Activated CD8-positive, alpha-beta memory T cell treated with anti-CD3 and anti-CD28 coated beads, Interleukin-2, amount 50 U/mL, for 4 hours (primary cell): ENCODE data around the gene MEGF6.
"Not testable (repeated sequence)": the region's sequence is repeated elsewhere in the genome, so short reads cannot be mapped to it uniquely, and the experiment has no call there.

Experiments
- DNase-seq: peaks from one replicate; pipeline ENCODE4 v3.0.0-alpha.2; 2020

Gene MEGF6

GRCh38 chr1:3590951-3591865 lies 20.1 kb downstream of the MEGF6 start:
- no peak for DNase-seq

GRCh38 chr1:3590139-3590763 lies 21.1 kb downstream of the MEGF6 start:
- no peak for DNase-seq

GRCh38 chr1:3588395-3588794 lies 22.9 kb downstream of the MEGF6 start:
- no peak for DNase-seq

GRCh38 chr1:3586986-3587759 lies 24.1 kb downstream of the MEGF6 start:
- no peak for DNase-seq

GRCh38 chr1:3585940-3586568 lies 25.3 kb downstream of the MEGF6 start:
- no peak for DNase-seq

GRCh38 chr1:3585353-3585868 lies 25.9 kb downstream of the MEGF6 start:
- DNase-seq: not testable (repeated sequence)

GRCh38 chr1:3584915-3585314 lies 26.4 kb downstream of the MEGF6 start:
- peak; percentile 34 for DNase-seq

- not testable (repeated sequence) for DNase-seq
Measured at GRCh38 chr1:3583751-3584150, 27.6 kb downstream of the MEGF6 start.

GRCh38 chr1:3581296-3582036 lies 29.8 kb downstream of the MEGF6 start:
- DNase-seq: no peak

GRCh38 chr1:3580231-3580630 lies 31.1 kb downstream of the MEGF6 start:
- DNase-seq: no peak

GRCh38 chr1:3579626-3580025 lies 31.7 kb downstream of the MEGF6 start:
- DNase-seq: no peak

- DNase-seq: no peak
Measured at GRCh38 chr1:3578906-3579305, 32.4 kb downstream of the MEGF6 start.

- no peak for DNase-seq
Measured at GRCh38 chr1:3578433-3578805, 32.9 kb downstream of the MEGF6 start.

- no peak for DNase-seq
Measured at GRCh38 chr1:3577711-3578432, 33.4 kb downstream of the MEGF6 start.

GRCh38 chr1:3577300-3577699 lies 34.0 kb downstream of the MEGF6 start:
- DNase-seq: no peak

GRCh38 chr1:3575993-3576392 lies 35.3 kb downstream of the MEGF6 start:
- DNase-seq: no peak

GRCh38 chr1:3575515-3575914 lies 35.8 kb downstream of the MEGF6 start:
- not testable (repeated sequence) for DNase-seq

- no peak for DNase-seq
Measured at GRCh38 chr1:3573500-3573899, 37.8 kb downstream of the MEGF6 start.

GRCh38 chr1:3572638-3573037 lies 38.7 kb downstream of the MEGF6 start:
- not testable (repeated sequence) for DNase-seq

GRCh38 chr1:3571263-3571662 lies 40.0 kb downstream of the MEGF6 start:
- DNase-seq: no peak
